Lower leg skin (tissue), 4 donors: ENCODE data around the gene FNIP1. TPM values are rescaled to one million over a fixed set of nuclear protein-coding genes. Genes with fewer than 3 reads are reported as not detected.
"Not testable (repeated sequence)": the region's sequence is repeated elsewhere in the genome, so short reads cannot be mapped to it uniquely, and the experiment has no call there.

ENCODE experiments used
- DNase-seq, 2 donors: peaks; one replicate each; pipeline ENCODE4 v3.0.0-alpha.2; 2019; ENCODE audit warnings: low spot score in 2 of 2
- H3K4me3 ChIP-seq: fragments of 200-600 bp; sonication (generic); 2 replicates; pipeline ENCODE4 v1.5.1; 2017; ENCODE audit warnings: mild to moderate bottlenecking, low read depth; ENCODE audit not compliant: poor library complexity, severe bottlenecking
- CTCF ChIP-seq, 3 donors: fragments of 450-650 bp; IDR thresholded peaks; one replicate each; pipeline ENCODE4 v1.5.1; 2016; ENCODE audit warnings: antibody characterized with exemption in 3 of 3, mild to moderate bottlenecking in 3 of 3, moderate library complexity in 2 of 3
- POLR2A ChIP-seq, 2 donors: fragments of 450-650 bp; IDR thresholded peaks; one replicate each; pipeline ENCODE4 v1.6.1; 2016 to 2017; ENCODE audit warnings: antibody characterized with exemption in 2 of 2, mild to moderate bottlenecking in 1 of 2, moderate library complexity in 1 of 2
- WGBS, 2 donors: methylation state at CpG; one replicate each; pipeline ENCODE4 v1.1.5; 2018; 5-methylcytosine and 5-hydroxymethylcytosine counted together
- intact Hi-C: fragments of 100-400 bp; cut with DNase I; formaldehyde crosslinking; loops from one replicate; pipeline ENCODE4 v1.15.0; 2023; ENCODE audit warnings: low total_unique reads
- total RNA-seq, 4 donors: library from RNA; depleted of rRNA; stranded (reverse); fragments of >200 nt; gene quantifications; one replicate each; pipeline ENCODE4 v1.1.0, GENCODE V29; 2016

The FNIP1 gene
- total RNA-seq, 4 donors from 2014 or later = 31.3 to 48.1 (median 36.2) TPM

DNA sequence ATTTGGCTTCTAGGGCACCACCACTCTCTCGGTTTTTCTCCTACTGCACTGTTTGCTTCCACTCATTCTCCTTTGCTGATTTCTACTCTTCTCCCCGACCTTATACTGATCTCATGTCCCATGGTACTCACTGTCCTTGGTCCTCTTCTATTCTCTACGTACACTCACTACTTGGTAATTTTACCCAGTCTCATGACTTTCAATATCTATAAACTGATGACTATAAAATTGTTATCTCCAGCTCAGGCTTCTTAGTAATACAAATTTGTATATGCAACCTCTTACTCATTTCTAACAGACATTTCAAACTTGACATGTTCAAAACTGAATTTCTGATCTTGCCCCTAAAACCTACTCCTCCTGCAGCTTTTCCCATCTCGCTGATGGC lies 165.9 kb downstream of the FNIP1 start:
- intact Hi-C loops = no loop called here
- H3K4me3 ChIP-seq = no peak overlapping the region
- DNase-seq = no peak
- 85 to 90% methylated on average over 4 of the region's 4 CpGs for WGBS, 2 donors
- TF ChIP-seq CTCF (IDR thresholded peaks at IDR 0.05) (no peak), POLR2A (IDR thresholded peaks at IDR 0.05) (no peak)

DNA sequence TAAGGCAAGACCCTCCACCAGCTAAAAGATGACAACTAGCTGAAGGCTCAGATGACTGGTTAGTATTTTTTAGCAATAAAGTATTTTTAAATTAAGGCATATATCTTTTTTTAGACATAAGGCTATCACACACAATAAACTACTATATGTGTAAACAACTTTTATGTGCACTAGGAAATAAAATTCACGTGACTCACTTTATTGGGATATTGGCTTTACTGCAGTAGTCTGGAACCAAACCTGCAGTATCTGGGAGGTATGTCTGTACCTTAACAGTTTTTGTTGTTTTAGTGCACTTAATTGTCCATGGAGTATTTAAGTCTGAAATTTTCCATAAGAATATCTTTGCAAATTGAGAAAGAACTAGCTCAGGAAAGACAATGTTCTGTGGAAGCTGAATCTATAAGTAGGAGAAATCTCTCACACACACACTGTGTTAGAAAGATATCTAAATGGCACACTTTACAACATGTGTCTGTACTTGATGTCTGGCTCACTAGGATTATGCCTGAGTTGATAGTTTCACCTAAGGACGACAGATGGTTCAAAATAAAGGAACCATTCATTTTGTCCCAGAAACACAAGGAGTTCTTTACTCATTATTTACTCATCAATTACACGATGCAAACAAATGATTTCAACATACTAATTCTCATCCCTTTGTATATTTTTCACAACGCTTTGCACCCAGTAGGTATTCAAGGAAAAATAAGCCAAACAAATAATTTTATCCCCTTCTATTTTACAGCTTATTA lies 166.4 kb downstream of the FNIP1 start:
- WGBS, 2 donors = 58 to 67% methylated on average over 4 of the region's 4 CpGs
- TF ChIP-seq POLR2A (IDR thresholded peaks at IDR 0.05) (no peak), CTCF (IDR thresholded peaks at IDR 0.05) (no peak)
- DNase-seq = no peak
- intact Hi-C loops = no loop called here
- H3K4me3 ChIP-seq = no peak overlapping the region

DNA sequence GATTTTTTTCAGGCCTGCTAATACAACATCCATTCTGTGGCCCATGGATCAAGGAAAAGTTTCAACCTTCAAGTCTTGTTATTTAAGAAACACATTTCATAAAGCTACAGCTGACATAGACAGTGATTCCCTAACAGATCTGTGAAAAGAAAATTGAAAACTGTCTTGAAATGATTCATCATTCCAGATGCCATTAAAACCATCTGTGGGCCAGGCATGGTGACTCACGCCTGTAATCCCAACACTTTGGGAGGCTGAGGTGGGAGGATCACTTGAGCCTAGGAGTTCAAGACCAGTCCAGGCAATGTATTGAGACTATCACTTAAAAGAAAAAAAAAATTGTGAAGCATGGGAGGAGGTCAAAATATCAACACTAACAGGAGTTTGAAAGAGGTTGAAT lies 167.8 kb downstream of the FNIP1 start:
- no peak overlapping the region for H3K4me3 ChIP-seq
- intact Hi-C loops = no loop called here
- 65 to 67% methylated on average over 1 of the region's 1 CpG for WGBS, 2 donors
- TF ChIP-seq POLR2A (IDR thresholded peaks at IDR 0.05) (no peak), CTCF (IDR thresholded peaks at IDR 0.05) (no peak)
- DNase-seq = no peak

DNA sequence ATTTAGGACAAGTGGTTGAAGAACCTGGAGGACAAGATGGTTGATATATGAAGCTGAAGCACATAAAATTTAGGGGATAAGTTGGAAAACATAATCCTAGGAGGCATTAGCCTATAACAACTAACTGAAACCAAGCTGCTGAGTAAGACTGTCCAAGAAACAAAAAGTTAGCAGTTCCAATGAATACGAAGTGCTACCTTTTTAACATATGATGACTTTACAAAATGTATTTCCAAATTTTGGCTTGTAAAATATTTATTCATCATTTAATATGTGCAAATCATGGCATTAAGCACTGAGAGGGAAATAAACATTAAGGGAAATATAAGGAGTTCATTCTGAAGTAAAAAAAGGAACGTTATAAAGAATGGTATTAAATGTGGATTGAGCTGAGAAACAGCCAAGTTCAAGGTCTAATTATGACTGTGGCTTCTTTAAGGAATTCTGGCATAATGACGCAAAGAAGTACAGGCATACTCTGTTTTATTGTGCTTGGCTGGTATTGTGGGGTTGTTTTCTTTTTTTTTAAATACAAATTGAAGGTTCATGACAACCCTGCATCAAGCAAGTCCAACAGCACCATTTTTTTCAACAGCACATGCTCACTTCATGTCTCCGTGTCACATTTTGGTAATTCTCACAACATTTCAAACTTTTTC lies 169.5 kb downstream of the FNIP1 start:
- DNase-seq = no peak
- 70 to 76% methylated on average over 4 of the region's 4 CpGs for WGBS, 2 donors
- intact Hi-C loops = no loop called here
- no peak overlapping the region for H3K4me3 ChIP-seq
- TF ChIP-seq POLR2A (IDR thresholded peaks at IDR 0.05) (no peak), CTCF (IDR thresholded peaks at IDR 0.05) (no peak)

DNA sequence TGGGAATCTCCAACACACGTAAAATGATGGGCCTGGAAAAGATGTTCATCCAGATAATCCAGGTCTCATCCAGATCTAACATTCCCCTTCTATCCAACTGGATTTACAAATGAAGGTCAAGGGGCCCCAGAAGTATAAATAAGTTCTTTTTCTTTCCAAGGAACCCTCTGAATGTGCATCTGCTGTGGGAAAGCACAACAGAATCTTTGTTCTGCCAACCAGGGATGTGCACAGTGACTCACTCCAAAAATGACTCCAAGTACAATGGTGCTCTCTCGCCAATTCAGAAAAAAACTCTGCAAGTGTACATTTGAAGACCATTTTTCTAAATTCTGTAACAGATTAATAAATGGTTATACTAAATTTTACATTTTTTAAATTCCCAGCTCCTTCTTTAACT lies 174.2 kb downstream of the FNIP1 start:
- WGBS, 2 donors = 75 to 76% methylated on average over 2 of the region's 2 CpGs

GRCh38 chr5:131621164-131621563 lies 175.7 kb downstream of the FNIP1 start:
- intact Hi-C loops, H3K4me3 ChIP-seq, DNase-seq: not testable (repeated sequence)
- 98 to 99% methylated on average over 2 of the region's 2 CpGs for WGBS, 2 donors

More for the DNA sequence above, 174.2 kb downstream of the FNIP1 start:
- no peak for DNase-seq
- H3K4me3 ChIP-seq = no peak overlapping the region
- intact Hi-C loops = no loop called here
- no peak for TF ChIP-seq POLR2A (IDR thresholded peaks at IDR 0.05)
- TF ChIP-seq CTCF (IDR thresholded peaks at IDR 0.05) = no peak
